HepG2 (cell line): Measurements from ENCODE around the gene IGFN1. TPM values are rescaled to one million over a fixed set of nuclear protein-coding genes. Genes with fewer than 3 reads are reported as not detected.

Source experiments
- ADNP ChIP-seq: sonication (generic); formaldehyde crosslinking; IDR thresholded peaks from 2 replicates; pipeline ENCODE4 v1.4.0; 2020; ENCODE audit warnings: missing genetic modification reagents
- BCLAF1 ChIP-seq: fragments of 450-650 bp; IDR thresholded peaks from 2 replicates; pipeline ENCODE4 v1.6.1; 2017; ENCODE audit warnings: mild to moderate bottlenecking
- CBX1 ChIP-seq: IDR thresholded peaks from one replicate; pipeline ENCODE4 v1.6.1; 2016; ENCODE audit warnings: antibody characterized with exemption, low read depth
- CREBL2 ChIP-seq: sonication (generic); formaldehyde crosslinking; IDR thresholded peaks from 2 replicates; pipeline ENCODE4 v1.8.1; 2023; ENCODE audit warnings: missing genetic modification reagents, mild to moderate bottlenecking, borderline replicate concordance
- CSRNP2 ChIP-seq: sonication (generic); formaldehyde crosslinking; conservative IDR thresholded peaks from 2 replicates; pipeline ENCODE4 v1.8.0; 2022; ENCODE audit warnings: low read depth, missing genetic modification reagents
- DBP ChIP-seq: sonication (generic); formaldehyde crosslinking; IDR thresholded peaks from 2 replicates; pipeline ENCODE4 v1.4.0; 2020; ENCODE audit warnings: missing genetic modification reagents; ENCODE audit errors: not compliant biosample characterization
- ELF1 ChIP-seq: sonication (generic); formaldehyde crosslinking; IDR thresholded peaks from 2 replicates; pipeline ENCODE4 v1.4.0; 2020; ENCODE audit warnings: missing genetic modification reagents
- FLYWCH1 ChIP-seq: sonication (generic); formaldehyde crosslinking; IDR thresholded peaks from 2 replicates; pipeline ENCODE4 v1.8.1; 2023; ENCODE audit warnings: mild to moderate bottlenecking, missing genetic modification reagents
- HIC2 ChIP-seq: sonication (generic); formaldehyde crosslinking; IDR thresholded peaks from 2 replicates; pipeline ENCODE4 v1.9.0; 2022; ENCODE audit warnings: low read depth, missing genetic modification reagents
- NCOA5 ChIP-seq: sonication (generic); formaldehyde crosslinking; IDR thresholded peaks from 2 replicates; pipeline ENCODE4 v1.4.0; 2020; ENCODE audit warnings: missing genetic modification reagents
- NFYB ChIP-seq: sonication (generic); formaldehyde crosslinking; IDR thresholded peaks from 2 replicates; pipeline ENCODE4 v1.4.0; 2020; ENCODE audit warnings: missing genetic modification reagents
- NR2F6 ChIP-seq, 2 experiments: IDR thresholded peaks; 2 replicates each; pipeline ENCODE4 v1.6.1; 2016; ENCODE audit warnings: antibody characterized with exemption in 1 of 2, mild to moderate bottlenecking in 1 of 2
- SETDB1 ChIP-seq: sonication (generic); formaldehyde crosslinking; IDR thresholded peaks from 2 replicates; pipeline ENCODE4 v1.5.1; 2020; ENCODE audit warnings: missing genetic modification reagents, mild to moderate bottlenecking, borderline replicate concordance
- SUZ12 ChIP-seq: fragments of 150-350 bp; IDR thresholded peaks from 2 replicates; pipeline ENCODE4 v1.6.1; 2014; ENCODE audit warnings: low read depth, low read length
- TCF7 ChIP-seq: sonication (generic); IDR thresholded peaks from 2 replicates; pipeline ENCODE4 v1.6.1; 2016; ENCODE audit warnings: antibody characterized with exemption, low read depth
- ZNF136 ChIP-seq: sonication (generic); formaldehyde crosslinking; IDR thresholded peaks from 2 replicates; pipeline ENCODE4 v1.8.1; 2022; ENCODE audit warnings: low read depth, mild to moderate bottlenecking, moderate library complexity, missing genetic modification reagents
- ZNF17 ChIP-seq: sonication (generic); formaldehyde crosslinking; IDR thresholded peaks from 2 replicates; pipeline ENCODE4 v1.5.0; 2020; ENCODE audit warnings: mild to moderate bottlenecking, missing genetic modification reagents
- ZNF292 ChIP-seq: sonication (generic); formaldehyde crosslinking; IDR thresholded peaks from 2 replicates; pipeline ENCODE4 v1.8.1; 2022; ENCODE audit warnings: mild to moderate bottlenecking, low read depth, missing genetic modification reagents, borderline replicate concordance
- ZNF430 ChIP-seq: sonication (generic); formaldehyde crosslinking; IDR thresholded peaks from 2 replicates; pipeline ENCODE4 v1.9.0; 2021; ENCODE audit warnings: mild to moderate bottlenecking, missing genetic modification reagents
- ZNF44 ChIP-seq: sonication (generic); formaldehyde crosslinking; IDR thresholded peaks from 2 replicates; pipeline ENCODE4 v1.5.1; 2020; ENCODE audit warnings: mild to moderate bottlenecking, missing genetic modification reagents
- ZNF710 ChIP-seq: sonication (generic); formaldehyde crosslinking; IDR thresholded peaks from 2 replicates; pipeline ENCODE4 v1.5.0; 2020; ENCODE audit warnings: mild to moderate bottlenecking, missing genetic modification reagents, borderline replicate concordance
- polyA plus RNA-seq, 8 experiments: library from polyadenylated mRNA; depleted of rRNA in 3 of 8; stranded (reverse) in 7 of 8; unstranded in 1 of 8; fragments of >200 nt; fragmentation: Illumina TruSeq in 4 of 8; extraction: Trizol in 4 of 8; gene quantifications; 2 replicates each; pipeline versions ENCODE4 v1.2.1 to v1.2.3, GENCODE V29; 2011 to 2016; ENCODE audit warnings: low read depth in 4 of 8, missing spikeins in 1 of 8, mixed read lengths in 1 of 8; ENCODE audit not compliant: insufficient read depth in 1 of 8
- total RNA-seq, 5 experiments: library from RNA; depleted of rRNA; stranded (reverse); fragments of >200 nt; fragmentation: Illumina TruSeq; extraction: Trizol; gene quantifications; 2 replicates each; pipeline ENCODE4 v1.2.3, GENCODE V29; 2016; ENCODE audit warnings: low read depth in 1 of 5

IGFN1 gene
- total and polyA plus RNA-seq, 2 of the 13 experiments (the other 11 are each of a cell fraction or from before 2014, with no cell fraction given), result 0.04 to 0.05 TPM

GRCh38 chr1:201170533-201171062 is 20.0 kb upstream of the IGFN1 start (continued):
- peak; percentile 34; the same call in 1 of the 2 replicates for TF ChIP-seq HIC2 (CRISPR knock-in tag)
- peak; percentile 10; the same call in 1 of the 2 replicates for TF ChIP-seq ZNF136
- TF ChIP-seq CSRNP2 (CRISPR knock-in tag), result no peak
- peak; percentile 60 for TF ChIP-seq DBP (CRISPR knock-in tag)
- peak; percentile 39; the same call in 1 of the 2 replicates for TF ChIP-seq TCF7
- TF ChIP-seq BCLAF1, result no peak
- TF ChIP-seq ZNF292 (CRISPR knock-in tag), result peak; percentile 90; the same call in 1 of the 2 replicates
- no peak for TF ChIP-seq NCOA5
- TF ChIP-seq CBX1, result no peak
- TF ChIP-seq ZNF44 (CRISPR knock-in tag), result no peak
- no peak for TF ChIP-seq ZNF17 (CRISPR knock-in tag)
- 0 out of 2 replicates have a peak, but pooled peaks have one; percentile 28 for TF ChIP-seq ELF1 (CRISPR knock-in tag)
- TF ChIP-seq SUZ12, result no peak
- TF ChIP-seq NR2F6 (IDR thresholded peaks at IDR 0.05), result peak; percentile 99
- TF ChIP-seq NR2F6 (CRISPR knock-in tag; IDR thresholded peaks at IDR 0.05), result peak; percentile 100
- TF ChIP-seq SETDB1 (CRISPR knock-in tag), result no peak
- no peak for TF ChIP-seq FLYWCH1
- TF ChIP-seq NFYB (CRISPR knock-in tag), result peak; percentile 65
- TF ChIP-seq ZNF710 (CRISPR knock-in tag), result 0 out of 2 replicates have a peak, but pooled peaks have one; percentile 67
- TF ChIP-seq ADNP, result no peak
- TF ChIP-seq CREBL2 (CRISPR knock-in tag), result no peak
- peak; percentile 89 for TF ChIP-seq ZNF430 (CRISPR knock-in tag)
